Omental fat pad (tissue), 4 donors: Measurements from ENCODE around the gene ZC3H12D. TPM values are rescaled to one million over a fixed set of nuclear protein-coding genes. Genes with fewer than 3 reads are reported as not detected.

Experiments used
- ATAC-seq: fragments of 150-250 bp; one replicate; pipeline ENCODE4 v1.9.1; 2016; ENCODE audit warnings: mild to moderate bottlenecking, moderate library complexity; ENCODE audit not compliant: low FRiP score
- DNase-seq: peaks from one replicate; pipeline ENCODE4 v3.0.0-alpha.2; 2019; ENCODE audit warnings: low spot score
- total RNA-seq, 4 donors: library from RNA; depleted of rRNA; stranded (reverse); fragments of >200 nt; gene quantifications; one replicate each; pipeline ENCODE4 v1.1.0, GENCODE V29; 2016
- TF ChIP-seq, protein P1 (sequence below), 3 donors: fragments of 450-650 bp; IDR thresholded peaks; one replicate each; pipeline ENCODE4 v1.5.1; 2016 to 2017; ENCODE audit warnings: antibody characterized with exemption in 3 of 3, mild to moderate bottlenecking in 3 of 3, moderate library complexity in 2 of 3

Gene ZC3H12D
- total RNA-seq, 4 donors from 2014 or later = 2.0 to 8.9 (median 2.2) TPM

DNA sequence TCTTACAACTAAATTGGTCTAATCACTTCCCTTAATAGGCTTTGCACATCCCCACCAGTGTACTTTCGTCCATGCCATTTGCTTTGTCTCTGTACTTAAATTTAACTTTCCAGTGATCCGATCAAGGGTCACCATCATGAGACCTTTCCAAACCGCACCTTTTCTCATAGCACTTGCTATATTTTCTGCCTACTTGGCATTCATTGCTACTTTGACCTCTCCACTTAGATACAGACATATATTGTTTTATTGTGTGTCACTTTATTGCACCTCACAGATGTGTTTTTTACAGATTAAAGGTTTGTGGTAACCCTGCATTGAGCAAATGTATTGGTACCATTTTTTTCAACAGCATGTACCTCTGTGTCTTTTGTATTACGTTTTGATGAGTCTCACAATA is 70.0 kb downstream of the ZC3H12D start:
- ATAC-seq (no peak), DNase-seq (no peak)
- TF ChIP-seq, protein P1, sequence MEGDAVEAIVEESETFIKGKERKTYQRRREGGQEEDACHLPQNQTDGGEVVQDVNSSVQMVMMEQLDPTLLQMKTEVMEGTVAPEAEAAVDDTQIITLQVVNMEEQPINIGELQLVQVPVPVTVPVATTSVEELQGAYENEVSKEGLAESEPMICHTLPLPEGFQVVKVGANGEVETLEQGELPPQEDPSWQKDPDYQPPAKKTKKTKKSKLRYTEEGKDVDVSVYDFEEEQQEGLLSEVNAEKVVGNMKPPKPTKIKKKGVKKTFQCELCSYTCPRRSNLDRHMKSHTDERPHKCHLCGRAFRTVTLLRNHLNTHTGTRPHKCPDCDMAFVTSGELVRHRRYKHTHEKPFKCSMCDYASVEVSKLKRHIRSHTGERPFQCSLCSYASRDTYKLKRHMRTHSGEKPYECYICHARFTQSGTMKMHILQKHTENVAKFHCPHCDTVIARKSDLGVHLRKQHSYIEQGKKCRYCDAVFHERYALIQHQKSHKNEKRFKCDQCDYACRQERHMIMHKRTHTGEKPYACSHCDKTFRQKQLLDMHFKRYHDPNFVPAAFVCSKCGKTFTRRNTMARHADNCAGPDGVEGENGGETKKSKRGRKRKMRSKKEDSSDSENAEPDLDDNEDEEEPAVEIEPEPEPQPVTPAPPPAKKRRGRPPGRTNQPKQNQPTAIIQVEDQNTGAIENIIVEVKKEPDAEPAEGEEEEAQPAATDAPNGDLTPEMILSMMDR (IDR thresholded peaks at IDR 0.05) = no peak

DNA sequence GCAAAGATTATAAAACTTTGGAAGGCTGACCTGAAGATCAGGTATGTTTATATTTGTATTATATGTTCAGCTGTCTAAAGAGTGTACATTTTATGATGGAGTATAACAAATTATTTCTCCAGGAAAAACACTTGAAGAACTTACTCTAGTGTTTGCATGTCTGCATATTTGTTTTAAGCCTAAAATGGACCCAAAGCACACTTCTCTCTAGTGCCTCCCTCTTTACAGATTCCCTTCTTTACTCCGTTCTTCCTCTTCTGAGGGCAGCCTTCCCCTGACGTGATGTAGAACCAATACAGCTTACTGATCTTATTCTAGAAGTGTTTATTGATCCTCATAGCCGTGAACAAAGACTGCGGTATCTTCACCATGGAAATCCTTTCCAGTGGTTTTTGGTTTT is 70.8 kb downstream of the ZC3H12D start:
- TF ChIP-seq, protein P1 (IDR thresholded peaks at IDR 0.05) = no peak
- no peak for DNase-seq
- ATAC-seq = no peak

DNA sequence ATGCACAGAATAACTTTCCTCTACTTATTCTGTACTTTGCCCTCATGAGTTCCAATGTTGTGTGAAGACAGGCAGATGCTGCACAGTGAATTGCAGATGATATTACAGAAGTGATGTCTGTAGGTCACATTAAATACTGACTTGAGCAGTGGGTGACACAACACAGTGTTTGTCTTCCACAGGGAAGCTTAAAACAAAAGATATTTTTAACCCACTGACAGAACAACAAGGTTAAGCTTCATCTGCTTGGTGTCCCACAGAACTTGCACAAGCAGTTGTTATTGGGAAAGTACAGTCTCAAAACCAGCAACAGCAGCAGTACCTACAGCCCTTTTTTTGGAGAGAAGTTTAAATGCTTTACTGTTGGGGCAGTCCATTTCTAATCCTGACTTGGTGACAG is 74.3 kb downstream of the ZC3H12D start:
- TF ChIP-seq, protein P1 (IDR thresholded peaks at IDR 0.05) = no peak
- ATAC-seq (no peak), DNase-seq (no peak)

DNA sequence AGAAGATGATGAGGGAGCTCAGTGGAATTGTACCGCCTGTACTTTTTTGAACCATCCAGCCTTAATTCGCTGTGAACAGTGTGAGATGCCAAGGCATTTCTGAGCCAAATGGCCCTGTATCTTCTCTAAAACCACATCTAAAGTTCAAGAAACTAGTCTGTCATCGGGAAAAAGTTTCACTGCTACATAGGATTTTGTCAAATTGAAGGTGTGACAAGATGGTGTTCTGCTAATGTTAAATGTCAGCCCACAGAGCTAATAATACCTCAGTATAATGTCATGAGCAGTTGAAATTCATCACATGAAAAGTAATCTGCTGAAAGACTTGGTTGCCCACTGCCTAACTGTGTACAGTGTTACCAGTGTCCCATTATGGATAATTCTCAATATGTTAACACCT is 75.2 kb downstream of the ZC3H12D start:
- ATAC-seq = no peak
- DNase-seq = no peak
- TF ChIP-seq, protein P1 (IDR thresholded peaks at IDR 0.05) = no peak

DNA sequence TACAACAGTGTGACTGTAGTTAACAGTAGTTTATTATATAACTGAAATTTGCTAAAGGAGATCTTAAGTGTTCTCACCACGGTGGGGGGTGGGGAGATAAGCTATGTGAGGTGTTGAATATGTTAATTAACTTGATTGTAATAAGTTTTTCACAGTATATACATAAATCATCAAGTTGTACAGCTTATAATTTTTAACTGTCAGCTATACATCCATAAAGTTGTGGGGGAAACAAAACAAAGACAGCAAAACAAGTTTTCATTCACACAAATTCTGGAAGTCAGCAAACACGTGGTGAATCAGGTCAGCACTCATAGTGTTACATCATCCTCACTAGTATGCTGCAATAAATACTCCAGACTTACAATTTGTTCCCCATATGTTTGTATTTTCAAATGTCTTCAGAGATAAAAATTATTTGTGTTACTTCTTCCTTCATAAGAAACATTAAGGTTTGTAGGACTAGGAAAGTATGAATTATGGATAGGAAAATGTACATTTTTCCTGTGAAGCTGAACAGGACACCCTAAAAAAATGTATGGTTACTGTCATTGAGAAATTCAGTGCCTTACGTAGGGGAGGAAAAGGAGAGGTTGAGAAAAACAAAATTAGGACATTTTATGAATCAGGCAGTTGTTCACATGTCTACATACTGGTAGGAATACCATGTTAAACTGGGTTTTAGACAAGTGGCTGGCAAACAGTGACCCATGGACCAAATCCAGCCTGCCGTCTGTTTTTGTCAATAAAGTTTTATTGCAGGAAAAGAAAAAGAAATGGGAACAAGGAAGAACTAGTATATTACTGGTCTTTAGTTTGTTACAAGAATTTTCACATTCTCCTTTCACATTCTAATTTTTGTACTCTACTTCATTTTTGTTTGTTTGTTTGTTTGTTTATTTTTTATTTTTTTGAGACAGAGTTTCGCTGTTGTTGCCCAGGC is 78.7 kb downstream of the ZC3H12D start:
- no peak for ATAC-seq
- DNase-seq = no peak
- TF ChIP-seq, protein P1 (IDR thresholded peaks at IDR 0.05) = no peak

DNA sequence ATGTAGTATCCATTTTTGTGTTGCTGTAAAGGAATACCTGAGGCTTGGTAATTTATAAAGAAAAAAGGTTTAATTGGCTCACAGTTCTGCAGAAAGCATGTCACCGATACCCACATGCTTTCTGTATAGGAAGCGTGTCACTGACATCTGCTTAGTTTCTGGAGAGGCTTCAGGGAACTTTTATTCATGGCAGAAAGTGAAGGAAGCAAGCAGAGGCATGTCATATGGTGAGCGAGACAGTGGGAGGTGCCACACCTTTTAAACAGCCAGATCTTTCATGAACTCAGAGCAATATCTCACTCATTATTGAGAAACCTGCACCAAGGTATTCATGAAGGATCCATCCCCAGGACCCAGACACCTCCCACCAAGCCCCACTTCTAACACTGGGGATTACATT is 81.3 kb downstream of the ZC3H12D start:
- TF ChIP-seq, protein P1 (IDR thresholded peaks at IDR 0.05) = no peak
- ATAC-seq (no peak), DNase-seq (no peak)

DNA sequence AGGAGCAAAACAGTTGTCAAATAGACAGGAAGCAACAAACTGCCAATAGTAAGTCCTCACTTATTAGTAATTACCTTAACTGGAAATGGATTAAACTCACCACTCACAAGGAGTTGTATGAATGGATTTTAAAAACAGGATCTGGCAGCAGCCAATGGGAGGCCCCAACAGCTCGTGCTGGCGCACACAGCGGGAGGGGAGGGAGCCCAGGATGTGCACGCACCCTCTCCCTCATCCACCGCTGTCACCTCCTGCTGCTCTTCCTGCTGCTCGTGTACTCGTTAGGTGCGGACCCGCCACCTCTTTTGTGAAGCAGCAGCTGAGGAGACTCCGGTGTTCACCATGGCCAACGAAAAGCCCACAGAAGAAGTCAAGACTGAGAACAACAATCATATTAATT is 84.8 kb downstream of the ZC3H12D start, which contains the start of gene SUMO4:
TSS of gene SUMO4 (plus strand) at position 213 of the 400 bp plus-strand sequence. CDS start at position 343, 130 bp downstream.
- ATAC-seq (no peak), DNase-seq (no peak)
- TF ChIP-seq, protein P1 (IDR thresholded peaks at IDR 0.05) = no peak
